Large intestine (tissue), 3 donors: ENCODE measurements around the gene WWOX. TPM values are rescaled to one million over a fixed set of nuclear protein-coding genes. Genes with fewer than 3 reads are reported as not detected.

Experiments used
- DNase-seq, 2 donors: peaks; one replicate each; pipeline versions ENCODE4 v3.0.0 to v3.0.0-alpha.2; 2013
- H3K27ac ChIP-seq: one replicate; pipeline ENCODE4 v1.5.1; 2013; ENCODE audit warnings: low read length
- H3K27me3 ChIP-seq: 2 replicates; pipeline ENCODE4 v1.6.1; 2013; ENCODE audit warnings: low read length; ENCODE audit not compliant: control insufficient read depth, insufficient read depth
- H3K36me3 ChIP-seq: 2 replicates; pipeline ENCODE4 v1.6.1; 2013; ENCODE audit warnings: low read length; ENCODE audit not compliant: control insufficient read depth, insufficient read depth
- H3K4me1 ChIP-seq: one replicate; pipeline ENCODE4 v1.6.1; 2013; ENCODE audit warnings: low read length; ENCODE audit not compliant: control insufficient read depth, insufficient read depth
- H3K4me3 ChIP-seq: one replicate; pipeline ENCODE4 v1.5.1; 2013; ENCODE audit warnings: low read length
- H3K9me3 ChIP-seq: one replicate; pipeline ENCODE4 v1.6.1; 2013; ENCODE audit warnings: mild to moderate bottlenecking, low read depth, low read length, moderate library complexity; ENCODE audit not compliant: control insufficient read depth
- WGBS: methylation state at CpG from one replicate; pipeline ENCODE4 v1.1.5; 2013; ENCODE audit warnings: low lambda C conversion rate; ENCODE audit not compliant: insufficient coverage; 5-methylcytosine and 5-hydroxymethylcytosine counted together
- polyA plus RNA-seq: library from polyadenylated mRNA; unstranded; fragments of 120-200 nt; gene quantifications from one replicate; pipeline ENCODE4 v1.2.1, GENCODE V29; 2013

Gene WWOX
- polyA plus RNA-seq, 1 donor = 16.2 TPM

- WGBS = no CpG with 5 or more reads among the region's 12 CpGs
- Histone ChIP-seq H3K4me3 (no peak overlapping the region), H3K9me3 (no peaks in the 10 kb centered on the region), H3K36me3 (no peaks in the 10 kb centered on the region), H3K27ac (no peak overlapping the region), H3K27me3 (no peaks in the 10 kb centered on the region), H3K4me1 (no peaks in the 10 kb centered on the region)
- DNase-seq = peak in 1 of 2 donors; percentile 22
Measured at GRCh38 chr16:78551487-78552085, 452.1 kb downstream of the WWOX start.

GRCh38 chr16:78552106-78552675 is 452.7 kb downstream of the WWOX start:
- WGBS = 93% methylated on average over 6 of the region's 16 CpGs
- Histone ChIP-seq H3K9me3 (no peaks in the 10 kb centered on the region), H3K27me3 (no peaks in the 10 kb centered on the region), H3K4me1 (no peaks in the 10 kb centered on the region), H3K27ac (no peak overlapping the region), H3K4me3 (no peak overlapping the region), H3K36me3 (no peaks in the 10 kb centered on the region)
- DNase-seq = no peak

DNA sequence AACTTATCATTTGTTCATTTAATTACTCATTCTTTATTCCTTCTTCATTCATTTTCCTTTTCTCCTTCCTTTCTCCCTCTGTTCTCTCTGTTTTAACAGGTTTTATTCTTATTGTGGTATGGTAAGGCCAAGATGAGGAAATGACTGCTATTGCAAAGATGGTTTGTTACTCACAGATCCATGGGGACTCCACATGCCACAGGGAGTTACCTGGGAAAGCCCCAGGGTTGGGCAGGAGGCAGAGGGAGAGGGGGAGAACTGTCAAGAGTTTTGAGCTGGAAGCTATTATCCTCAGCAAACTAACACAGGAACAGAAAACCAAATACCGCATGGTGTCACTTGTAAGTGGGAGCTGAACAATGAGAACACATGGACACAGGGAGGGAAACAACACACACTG is 453.3 kb downstream of the WWOX start:
- Histone ChIP-seq H3K4me1 (no peaks in the 10 kb centered on the region), H3K9me3 (no peaks in the 10 kb centered on the region), H3K36me3 (no peaks in the 10 kb centered on the region), H3K4me3 (no peak overlapping the region), H3K27ac (no peak overlapping the region), H3K27me3 (no peaks in the 10 kb centered on the region)
- no CpG with 5 or more reads among the region's 1 CpG for WGBS
- no peak for DNase-seq

GRCh38 chr16:78553268-78554039 is 454.0 kb downstream of the WWOX start:
- peak in 1 of 2 donors; percentile 46 for DNase-seq
- Histone ChIP-seq H3K4me1 (no peaks in the 10 kb centered on the region), H3K4me3 (no peak overlapping the region), H3K9me3 (no peaks in the 10 kb centered on the region), H3K27ac (no peak overlapping the region), H3K27me3 (no peaks in the 10 kb centered on the region), H3K36me3 (no peaks in the 10 kb centered on the region)
- WGBS = 90% methylated on average over 4 of the region's 10 CpGs

DNA sequence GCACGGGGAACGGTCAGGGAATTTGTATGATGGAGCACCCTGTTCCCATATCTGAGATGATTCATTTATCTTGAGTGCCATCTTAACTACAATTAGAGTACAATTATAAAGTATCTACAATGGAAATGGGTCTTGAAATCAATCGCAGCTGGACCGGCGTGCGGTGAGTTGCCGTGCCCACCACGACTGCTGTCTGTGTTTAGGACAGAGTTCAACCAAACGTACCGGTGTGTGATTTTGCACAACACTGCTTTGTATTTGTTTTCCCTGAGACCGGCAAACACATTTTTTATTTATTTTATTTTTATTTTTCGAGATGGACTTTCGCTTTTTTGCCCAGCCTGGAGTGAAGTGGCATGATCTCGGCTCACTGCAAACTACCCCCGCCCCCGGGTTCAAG is 457.0 kb downstream of the WWOX start:
- Histone ChIP-seq H3K27me3 (no peaks in the 10 kb centered on the region), H3K4me3 (no peak overlapping the region), H3K36me3 (no peaks in the 10 kb centered on the region), H3K4me1 (no peaks in the 10 kb centered on the region), H3K27ac (no peak overlapping the region), H3K9me3 (no peaks in the 10 kb centered on the region)
- 92% methylated on average over 8 of the region's 16 CpGs for WGBS
- no peak for DNase-seq

- no peak for DNase-seq
- Histone ChIP-seq H3K27me3 (no peaks in the 10 kb centered on the region), H3K9me3 (no peaks in the 10 kb centered on the region), H3K27ac (no peak overlapping the region), H3K4me3 (no peak overlapping the region), H3K36me3 (no peaks in the 10 kb centered on the region), H3K4me1 (no peaks in the 10 kb centered on the region)
- WGBS = no CpG with 5 or more reads among the region's 1 CpG
Measured at GRCh38 chr16:78560997-78561396, 461.5 kb downstream of the WWOX start.

DNA sequence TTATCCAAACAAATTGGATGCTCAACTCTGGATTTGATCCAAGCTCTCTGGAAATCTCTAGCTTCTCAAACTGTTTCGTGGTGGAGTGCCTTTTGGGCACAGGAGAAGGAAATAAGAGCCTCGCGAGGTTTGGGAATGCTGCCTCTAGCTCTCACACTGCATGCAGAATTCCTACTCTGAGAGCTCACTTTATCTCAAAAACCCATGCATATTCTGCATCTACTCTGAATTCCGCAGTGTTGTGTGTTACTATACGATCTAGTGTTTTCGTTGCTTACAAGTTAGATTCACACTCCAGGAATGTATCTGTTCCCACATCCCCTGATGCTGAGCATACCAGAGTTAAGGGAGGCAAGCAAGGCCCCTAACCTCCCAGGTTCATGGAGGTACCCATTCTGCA is 462.7 kb downstream of the WWOX start:
- no CpG with 5 or more reads among the region's 6 CpGs for WGBS
- H3K9me3 ChIP-seq = no peaks in the 10 kb centered on the region
- H3K27me3 ChIP-seq = no peaks in the 10 kb centered on the region
- no peaks in the 10 kb centered on the region for H3K36me3 ChIP-seq
- no peak overlapping the region for H3K4me3 ChIP-seq
- H3K4me1 ChIP-seq = no peaks in the 10 kb centered on the region
- DNase-seq = no peak
- H3K27ac ChIP-seq = no peak overlapping the region

DNA sequence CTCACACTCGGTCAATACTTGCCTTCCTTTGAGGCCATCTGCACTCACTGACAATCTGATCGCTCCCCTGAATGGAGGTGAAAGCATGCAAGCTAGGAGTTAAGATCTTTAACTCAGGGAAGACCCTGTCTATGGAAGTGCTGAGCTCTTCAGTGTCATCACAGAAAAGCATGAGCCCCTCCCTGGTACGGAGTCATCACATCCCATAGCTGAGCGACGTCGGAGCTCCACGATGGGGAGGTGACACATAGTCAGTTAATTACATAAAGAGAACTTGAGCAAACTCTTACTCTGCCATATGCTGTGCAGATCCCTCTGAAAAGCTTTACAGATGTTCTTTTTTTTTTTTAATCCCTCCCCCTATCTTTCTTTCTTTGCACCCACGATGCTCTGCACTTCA is 463.2 kb downstream of the WWOX start:
- 97% methylated on average over 5 of the region's 8 CpGs for WGBS

GRCh38 chr16:78563905-78564304 is 464.5 kb downstream of the WWOX start:
- Histone ChIP-seq H3K36me3 (no peaks in the 10 kb centered on the region), H3K9me3 (no peaks in the 10 kb centered on the region), H3K27ac (no peak overlapping the region), H3K4me3 (no peak overlapping the region), H3K27me3 (no peaks in the 10 kb centered on the region), H3K4me1 (no peaks in the 10 kb centered on the region)
- no peak for DNase-seq
- 100% methylated on average over 1 of the region's 7 CpGs for WGBS

More for the DNA sequence above, 463.2 kb downstream of the WWOX start:
- H3K27ac ChIP-seq = no peak overlapping the region
- no peaks in the 10 kb centered on the region for H3K4me1 ChIP-seq
- no peaks in the 10 kb centered on the region for H3K9me3 ChIP-seq
- H3K4me3 ChIP-seq = no peak overlapping the region
- H3K36me3 ChIP-seq = no peaks in the 10 kb centered on the region
- H3K27me3 ChIP-seq = no peaks in the 10 kb centered on the region
- no peak for DNase-seq

DNA sequence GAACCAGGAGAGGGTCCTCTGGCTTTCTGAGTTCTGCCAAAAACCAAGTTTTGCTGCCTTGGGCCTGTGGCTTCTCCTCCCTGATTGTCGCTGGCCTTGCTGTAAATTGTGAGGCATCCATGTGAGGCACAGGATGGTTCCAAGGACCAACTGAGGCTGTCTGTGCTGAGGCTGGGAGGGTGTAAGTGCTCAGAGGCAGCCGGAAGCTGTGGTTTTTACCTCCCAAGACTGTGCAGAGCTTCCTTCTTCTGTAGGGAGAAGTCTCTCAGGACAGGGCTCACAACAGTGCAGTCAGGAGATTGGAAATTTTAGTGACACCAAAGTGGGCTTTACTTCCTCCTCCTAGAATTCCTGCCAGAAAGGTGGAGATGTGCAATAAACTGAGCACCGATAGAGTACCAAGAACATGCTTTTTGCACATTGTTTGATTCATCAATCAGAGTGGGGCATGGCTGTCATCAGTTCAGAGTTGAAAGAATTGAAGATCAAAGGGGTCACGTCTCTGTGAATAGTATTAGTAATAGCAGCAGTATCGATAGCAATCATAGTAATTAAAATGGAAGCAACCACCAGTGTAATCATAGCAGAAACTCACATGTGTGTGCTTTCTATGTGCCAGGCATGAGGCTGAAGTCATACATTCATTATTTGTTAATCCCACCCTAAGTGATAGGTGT is 467.1 kb downstream of the WWOX start:
- H3K4me1 ChIP-seq = no peaks in the 10 kb centered on the region
- H3K4me3 ChIP-seq = no peak overlapping the region
- H3K9me3 ChIP-seq = no peaks in the 10 kb centered on the region
- WGBS = no CpG with 5 or more reads among the region's 5 CpGs
- H3K27ac ChIP-seq = no peak overlapping the region
- H3K36me3 ChIP-seq = no peaks in the 10 kb centered on the region
- DNase-seq = no peak
- H3K27me3 ChIP-seq = no peaks in the 10 kb centered on the region
